Measurements from ENCODE around the gene KCNJ6.

The KCNJ6 gene

DNA sequence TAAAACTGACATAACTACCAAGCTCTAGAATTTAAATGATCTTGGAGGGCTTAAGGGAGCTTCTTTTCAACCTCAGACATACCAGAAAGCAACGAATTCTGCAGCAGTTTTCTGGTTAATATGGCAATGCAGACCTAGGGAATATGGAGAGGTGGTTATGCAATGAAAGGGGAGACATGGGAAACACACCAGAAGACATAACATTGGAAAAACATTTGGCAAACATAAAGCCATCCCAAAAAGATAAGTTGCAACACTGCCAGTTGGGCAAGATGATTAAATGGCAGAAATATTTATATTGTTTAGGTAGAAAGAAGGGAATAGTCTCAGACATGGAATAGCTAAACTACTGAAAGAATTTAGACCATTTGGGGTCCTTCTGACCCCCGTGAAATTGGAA is 104.5 kb downstream of the KCNJ6 start:
- no peak for DNase-seq

DNA sequence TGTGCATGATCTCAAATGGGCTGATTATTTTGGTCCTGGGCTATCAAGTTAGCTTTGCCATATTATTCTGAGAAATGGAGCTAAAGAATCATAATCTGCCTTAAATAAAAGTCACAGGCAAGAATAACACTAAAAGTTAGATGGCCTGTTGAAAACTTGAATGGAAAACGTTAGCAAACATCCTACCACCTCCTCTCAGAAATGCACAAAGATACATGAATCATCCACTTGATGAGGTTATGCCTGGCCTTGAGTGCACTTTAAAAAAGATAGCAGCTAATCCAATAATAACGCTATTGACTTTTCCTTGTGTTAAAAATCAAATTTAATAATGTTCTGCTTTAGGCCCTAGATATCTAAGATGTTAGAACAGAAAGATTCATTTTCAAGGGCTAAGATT is 108.0 kb downstream of the KCNJ6 start:
- no peak for DNase-seq

DNA sequence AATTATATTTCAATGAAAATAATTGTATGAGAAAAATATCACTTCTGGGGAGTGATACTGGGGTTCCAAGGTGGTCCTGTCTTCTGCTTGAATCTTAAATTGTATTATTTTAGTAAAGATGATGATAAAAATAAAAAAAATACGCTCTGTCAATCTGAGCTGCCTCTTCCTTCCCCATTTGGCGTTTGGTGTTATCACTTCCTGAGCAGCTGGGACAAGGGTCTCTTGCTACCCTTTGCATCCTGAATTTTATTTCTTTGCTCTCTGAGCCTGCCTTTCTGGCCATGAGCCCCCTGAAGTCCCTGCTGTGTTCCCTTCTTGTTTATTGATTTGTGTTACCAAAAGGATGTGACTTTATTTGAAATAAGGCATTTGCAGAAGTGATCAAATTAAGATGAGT is 111.0 kb downstream of the KCNJ6 start:
- no peak for DNase-seq

GRCh38 chr21:37804001-37804400 is 112.3 kb downstream of the KCNJ6 start:
- no peak for DNase-seq

DNA sequence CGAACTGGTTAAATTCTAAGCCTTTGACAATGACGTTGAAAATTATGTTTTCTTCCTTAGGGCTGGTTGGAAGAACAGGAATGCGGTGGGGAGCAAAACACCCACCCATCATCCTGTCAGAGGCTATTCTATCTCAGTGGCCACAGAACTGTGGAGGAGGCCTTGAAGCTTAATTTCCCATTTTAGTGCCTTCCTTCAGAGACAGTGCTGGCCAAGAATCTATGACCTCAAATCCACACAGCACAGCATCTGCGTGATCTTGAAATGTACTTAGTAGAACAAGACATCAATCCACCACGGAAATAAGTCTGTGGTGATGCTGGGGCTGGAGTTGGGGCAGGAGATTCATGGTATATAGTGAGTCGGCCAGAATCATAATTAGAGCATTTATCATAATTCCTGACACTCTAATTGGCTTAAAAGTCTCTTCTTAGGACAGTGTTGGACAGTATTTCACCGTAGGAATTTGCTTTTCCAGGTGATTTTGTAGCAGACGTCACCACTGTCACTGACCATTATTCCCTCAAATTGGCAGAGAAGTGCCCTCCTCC is 113.1 kb downstream of the KCNJ6 start:
- no peak for DNase-seq

- DNase-seq: no peak
Measured at GRCh38 chr21:37800456-37801061, 115.7 kb downstream of the KCNJ6 start.

DNA sequence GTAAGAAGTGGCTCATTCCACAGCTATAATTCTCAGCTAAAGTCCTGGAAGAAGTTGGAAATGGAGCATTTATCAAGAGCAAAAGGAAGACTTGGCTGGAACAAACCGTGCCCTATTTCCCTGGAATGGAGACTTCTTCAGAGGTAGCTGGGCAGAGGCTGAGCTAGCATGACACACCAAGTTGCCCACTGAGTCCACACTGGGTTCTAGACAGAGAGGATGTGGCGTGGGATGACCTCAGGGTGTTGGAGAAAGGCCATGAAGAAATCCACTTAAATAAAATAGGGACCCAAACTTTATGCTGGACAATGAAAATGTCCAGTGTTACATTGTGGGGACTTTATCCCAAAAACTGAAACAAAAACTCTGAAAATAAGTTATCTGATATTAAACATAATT is 116.2 kb downstream of the KCNJ6 start:
- no peak for DNase-seq

DNA sequence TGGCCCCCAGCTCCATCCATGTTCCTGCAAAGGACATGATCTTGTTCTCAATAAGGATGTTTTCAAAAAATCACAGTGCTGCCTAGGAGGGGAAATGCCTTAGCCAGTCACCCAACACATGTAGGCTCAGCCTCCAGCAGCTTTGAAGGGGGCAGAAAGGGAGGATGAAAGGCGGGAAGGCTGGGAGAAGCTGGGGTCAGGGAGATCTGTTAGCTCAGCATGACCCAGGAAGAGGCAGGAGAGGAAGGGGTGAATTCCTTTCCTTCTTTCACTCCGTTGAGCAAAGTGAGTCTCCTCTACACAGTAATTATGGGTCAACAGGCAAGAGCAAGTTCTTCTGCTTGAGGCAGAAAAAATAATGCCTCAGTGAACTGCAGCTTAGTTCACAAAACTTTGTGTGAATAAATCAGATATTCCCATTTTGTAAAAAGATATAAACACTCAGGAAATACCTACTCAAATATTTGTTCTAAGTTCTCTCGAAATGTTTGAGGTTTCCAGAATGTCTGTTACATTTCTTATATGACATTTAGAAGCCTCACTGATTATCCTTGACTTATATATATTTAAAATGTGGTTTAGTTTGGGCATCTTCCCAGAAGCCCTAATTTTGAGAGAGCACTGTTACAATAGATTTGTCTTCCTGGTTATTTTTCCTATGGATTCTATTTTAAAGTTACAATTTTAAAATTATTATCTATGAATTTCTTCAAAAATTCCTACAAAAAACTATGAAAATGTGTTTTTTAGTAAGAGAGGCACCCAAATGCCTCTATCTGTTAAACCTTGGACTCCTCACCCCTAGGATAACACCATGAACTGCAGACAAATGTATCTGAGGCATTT is 116.8 kb downstream of the KCNJ6 start:
- DNase-seq: no peak

GRCh38 chr21:37797403-37797802 is 118.9 kb downstream of the KCNJ6 start:
- DNase-seq: no peak

- no peak for DNase-seq
Measured at GRCh38 chr21:37796011-37796410, 120.2 kb downstream of the KCNJ6 start.

DNA sequence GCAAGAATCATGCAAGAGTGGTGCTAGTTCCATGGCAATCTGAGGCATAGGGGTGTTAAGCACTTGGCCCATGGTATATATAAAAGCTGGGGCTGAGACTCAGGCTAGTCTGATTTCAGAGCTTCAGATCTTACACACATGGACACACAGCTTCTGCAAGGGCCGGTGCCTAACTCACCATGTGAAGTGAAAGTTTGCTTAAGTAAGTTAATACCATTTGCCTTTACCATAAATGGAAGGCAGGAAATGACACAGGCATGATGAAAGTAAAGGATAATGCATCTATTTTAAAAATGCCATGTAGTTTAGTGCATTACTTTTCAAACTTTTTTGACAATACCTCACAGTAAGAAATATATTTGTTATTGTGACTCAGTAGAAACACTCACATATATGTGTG is 122.6 kb downstream of the KCNJ6 start:
- no peak for DNase-seq

GRCh38 chr21:37792046-37792445 is 124.2 kb downstream of the KCNJ6 start:
- no peak for DNase-seq

DNA sequence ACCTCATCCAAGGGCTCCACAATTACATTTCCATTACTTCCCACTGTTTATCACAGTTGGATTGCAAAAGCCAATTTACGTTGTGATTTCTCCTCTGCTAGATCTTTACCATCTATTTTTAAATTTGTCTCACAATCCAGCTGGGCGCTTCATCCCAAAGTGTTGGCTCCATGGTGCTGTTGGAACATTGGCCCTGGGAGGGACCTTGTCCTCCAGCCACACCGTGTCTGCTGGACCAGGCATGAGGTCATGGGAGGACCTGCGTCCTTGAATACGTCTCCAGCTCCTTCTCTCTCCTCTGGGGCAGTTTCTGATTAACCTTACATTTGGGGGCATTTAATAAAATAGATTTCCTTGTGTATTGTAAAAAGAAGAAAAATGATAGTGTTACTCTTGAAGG is 125.4 kb downstream of the KCNJ6 start:
- DNase-seq: no peak

GRCh38 chr21:37788503-37788902 is 127.8 kb downstream of the KCNJ6 start:
- DNase-seq: no peak

DNA sequence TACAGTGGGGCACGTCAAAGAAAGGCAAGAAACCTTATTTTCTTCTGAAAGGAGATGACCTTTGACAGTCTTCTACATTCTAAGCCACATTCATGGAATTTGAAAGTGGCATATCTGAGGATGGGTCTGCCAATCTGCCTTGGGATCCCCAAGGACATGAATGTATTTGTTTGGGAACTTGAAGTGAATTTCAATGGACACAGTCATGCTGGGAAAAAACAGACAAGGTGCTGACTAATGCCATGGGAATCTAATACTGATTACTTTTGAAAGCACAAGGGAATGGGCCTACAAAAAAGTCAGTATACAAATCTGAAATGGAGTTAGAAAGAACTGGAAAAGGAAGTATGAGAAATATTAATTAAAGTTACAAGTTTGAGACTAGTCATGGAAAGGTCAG is 128.8 kb downstream of the KCNJ6 start:
- DNase-seq: no peak

- DNase-seq: no peak
Measured at GRCh38 chr21:37784591-37785318, 131.5 kb downstream of the KCNJ6 start.

DNA sequence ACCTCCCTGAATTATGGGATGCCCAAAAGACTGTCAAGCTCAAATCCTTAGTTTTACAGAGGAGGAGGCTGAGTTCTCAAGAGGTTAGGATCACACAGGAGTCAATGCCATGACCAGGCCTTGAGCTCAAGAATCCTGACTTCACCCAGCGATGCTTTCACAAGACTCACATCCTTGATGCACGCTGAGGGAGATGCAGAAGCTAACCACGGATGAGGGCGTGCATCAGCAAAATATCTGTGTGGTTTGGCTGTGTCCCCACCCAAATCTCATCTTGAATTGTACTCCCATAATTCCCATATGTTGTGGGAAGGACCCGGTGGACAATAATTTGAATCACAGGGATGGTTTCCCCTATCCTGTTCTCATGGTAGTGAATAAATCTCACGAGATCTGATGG is 133.2 kb downstream of the KCNJ6 start:
- no peak for DNase-seq

GRCh38 chr21:37780991-37781983 is 135.0 kb downstream of the KCNJ6 start:
- no peak for DNase-seq

DNA sequence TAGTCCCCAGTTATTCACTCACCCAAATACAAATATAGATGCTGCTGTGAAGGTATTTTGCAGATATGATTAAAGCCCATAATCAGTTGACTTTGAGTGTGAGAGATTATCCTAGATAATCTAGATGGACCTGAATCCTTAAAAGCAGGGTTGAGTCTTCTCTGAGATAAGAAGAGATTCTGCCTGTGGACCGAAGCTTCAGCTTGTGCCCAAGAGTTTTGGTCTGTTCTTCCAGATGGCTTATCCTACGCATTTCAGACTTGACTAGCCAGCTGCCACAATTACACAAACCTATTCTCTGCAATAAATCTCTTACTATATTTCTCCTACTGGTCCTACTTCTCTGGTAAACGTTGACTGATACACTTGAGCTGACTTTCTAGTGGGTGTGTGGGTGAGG is 145.1 kb downstream of the KCNJ6 start:
- DNase-seq: no peak

- DNase-seq: no peak
Measured at GRCh38 chr21:37770461-37770860, 145.8 kb downstream of the KCNJ6 start.

DNA sequence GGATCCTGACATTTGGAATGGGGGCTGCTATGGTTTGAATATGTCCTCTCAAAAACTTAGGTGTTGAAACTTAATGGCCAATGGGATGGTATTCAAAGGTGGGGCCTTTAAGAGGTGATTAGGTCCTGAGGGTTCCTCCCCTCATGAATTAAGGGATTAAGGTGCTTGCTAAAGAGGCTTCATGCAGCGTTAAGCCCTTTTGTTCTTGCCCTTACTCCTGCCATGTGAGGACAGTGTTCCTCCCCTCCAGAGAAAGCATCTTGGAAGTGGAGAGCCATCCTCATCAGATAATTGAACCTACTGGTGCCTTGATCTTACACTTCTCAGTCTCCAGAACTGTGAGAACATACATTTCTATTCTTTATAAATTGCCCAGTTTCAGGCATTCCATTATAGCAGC is 146.6 kb downstream of the KCNJ6 start:
- no peak for DNase-seq

DNA sequence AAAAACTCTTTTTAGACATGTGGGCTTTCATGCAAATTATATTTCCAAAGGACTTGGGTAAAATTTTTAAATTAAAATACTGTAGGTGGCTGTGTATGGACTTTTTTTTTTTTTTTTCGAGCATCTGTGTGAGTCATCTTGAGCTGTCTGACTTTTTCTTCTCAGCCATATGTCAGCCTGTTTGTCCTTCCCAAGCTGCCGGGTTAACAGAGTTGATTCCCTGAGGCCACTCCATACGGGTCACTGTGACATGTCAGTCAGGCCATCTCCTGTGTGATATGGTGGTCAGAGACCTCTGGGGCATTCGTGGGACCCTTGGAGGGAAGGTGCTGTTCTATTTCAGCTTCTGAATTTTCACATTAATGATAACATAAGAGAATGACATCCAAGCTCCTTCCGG is 148.3 kb downstream of the KCNJ6 start:
- DNase-seq: no peak

Data from activated T-cell treated with anti-CD3 and anti-CD28 coated beads, Interleukin-2, amount 50 U/mL, for 48 hours (primary cell).